ENCODE data around the gene LINGO4. TPM values are rescaled to one million over a fixed set of nuclear protein-coding genes. Genes with fewer than 3 reads are reported as not detected.
"Not testable (repeated sequence)": the region's sequence is repeated elsewhere in the genome, so short reads cannot be mapped to it uniquely, and the experiment has no call there.

LINGO4 gene
- total RNA-seq, 6 donors from 2014 or later = 0.22 to 0.89 (median 0.61) TPM; not detected in 1

DNA sequence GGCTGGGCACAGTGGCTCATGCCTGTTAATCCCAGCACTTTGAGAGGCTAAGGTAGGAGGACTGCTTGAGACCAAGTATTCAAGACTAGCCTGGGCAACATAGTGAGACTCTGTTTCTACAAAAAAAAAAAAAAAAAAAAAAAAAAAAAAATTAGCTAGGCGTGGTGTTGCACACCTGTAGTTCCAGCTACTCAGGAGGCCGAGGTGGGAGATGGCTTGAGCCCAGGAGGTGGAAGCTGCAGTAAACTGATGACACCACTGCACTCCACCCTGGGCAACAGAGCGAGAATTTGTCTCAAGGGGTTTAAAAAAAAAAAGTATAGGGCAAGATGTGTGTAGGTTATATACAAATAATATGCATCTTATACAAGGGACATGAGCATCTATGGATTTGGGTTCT, 17.5 kb downstream of the LINGO4 start:
- DNase-seq = no peak
- peaks cover 7 to 19% (median 13%) of the 10 kb centered on the region in 4 donors for H3K4me1 ChIP-seq
- no peaks in the 10 kb centered on the region for H3K27me3 ChIP-seq
- no peak overlapping the region for H3K27ac ChIP-seq
- TF ChIP-seq, protein P1, sequence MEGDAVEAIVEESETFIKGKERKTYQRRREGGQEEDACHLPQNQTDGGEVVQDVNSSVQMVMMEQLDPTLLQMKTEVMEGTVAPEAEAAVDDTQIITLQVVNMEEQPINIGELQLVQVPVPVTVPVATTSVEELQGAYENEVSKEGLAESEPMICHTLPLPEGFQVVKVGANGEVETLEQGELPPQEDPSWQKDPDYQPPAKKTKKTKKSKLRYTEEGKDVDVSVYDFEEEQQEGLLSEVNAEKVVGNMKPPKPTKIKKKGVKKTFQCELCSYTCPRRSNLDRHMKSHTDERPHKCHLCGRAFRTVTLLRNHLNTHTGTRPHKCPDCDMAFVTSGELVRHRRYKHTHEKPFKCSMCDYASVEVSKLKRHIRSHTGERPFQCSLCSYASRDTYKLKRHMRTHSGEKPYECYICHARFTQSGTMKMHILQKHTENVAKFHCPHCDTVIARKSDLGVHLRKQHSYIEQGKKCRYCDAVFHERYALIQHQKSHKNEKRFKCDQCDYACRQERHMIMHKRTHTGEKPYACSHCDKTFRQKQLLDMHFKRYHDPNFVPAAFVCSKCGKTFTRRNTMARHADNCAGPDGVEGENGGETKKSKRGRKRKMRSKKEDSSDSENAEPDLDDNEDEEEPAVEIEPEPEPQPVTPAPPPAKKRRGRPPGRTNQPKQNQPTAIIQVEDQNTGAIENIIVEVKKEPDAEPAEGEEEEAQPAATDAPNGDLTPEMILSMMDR (IDR thresholded peaks at IDR 0.05) = no peak
- TF ChIP-seq POLR2A (IDR thresholded peaks at IDR 0.05) (no peak), POLR2AphosphoS5 (IDR thresholded peaks at IDR 0.05) (no peak), EP300 (IDR thresholded peaks at IDR 0.05) (no peak)
- ATAC-seq (ENCODE audit: low FRiP score in 2 of 2) = no peak
- H3K36me3 ChIP-seq = no peaks in the 10 kb centered on the region
- no peak overlapping the region for H3K4me3 ChIP-seq
- no peaks in the 10 kb centered on the region for H3K9me3 ChIP-seq
- WGBS, 2 donors = 94 to 98% methylated on average over 3 of the region's 3 CpGs

DNA sequence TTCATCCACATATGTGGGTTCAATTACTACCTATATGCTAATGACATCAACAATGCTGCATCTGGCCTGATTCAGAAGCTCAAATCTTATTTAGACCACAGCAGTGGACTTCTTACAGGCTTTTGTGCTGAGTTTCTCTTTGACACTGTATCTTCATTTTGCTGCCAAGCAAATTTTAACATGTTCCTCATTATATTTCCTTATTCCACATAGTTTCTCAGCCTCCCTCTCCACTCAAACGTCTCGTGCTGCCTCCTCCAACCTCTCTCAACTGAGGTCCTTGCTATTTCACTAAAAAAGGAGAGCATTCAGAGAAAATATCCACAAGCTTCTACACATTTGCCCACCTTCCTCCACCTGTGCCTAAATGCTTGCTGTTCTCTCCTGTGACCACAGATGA, 21.4 kb downstream of the LINGO4 start:
- TF ChIP-seq, protein P1 (IDR thresholded peaks at IDR 0.05) = no peak
- TF ChIP-seq POLR2A (IDR thresholded peaks at IDR 0.05) = no peak
- TF ChIP-seq POLR2AphosphoS5 (IDR thresholded peaks at IDR 0.05) = no peak
- TF ChIP-seq EP300 (IDR thresholded peaks at IDR 0.05) = no peak
- ATAC-seq (ENCODE audit: low FRiP score in 2 of 2) = no peak
- H3K36me3 ChIP-seq = peaks cover 2 to 20% (median 7%) of the 10 kb centered on the region in 4 donors
- H3K27me3 ChIP-seq = no peaks in the 10 kb centered on the region
- 58 to 65% methylated on average over 2 of the region's 2 CpGs for WGBS, 2 donors
- no peaks in the 10 kb centered on the region for H3K9me3 ChIP-seq
- DNase-seq = no peak
- H3K27ac ChIP-seq = no peak overlapping the region
- H3K4me1 ChIP-seq = no peaks in the 10 kb centered on the region
- H3K4me3 ChIP-seq = no peak overlapping the region

DNA sequence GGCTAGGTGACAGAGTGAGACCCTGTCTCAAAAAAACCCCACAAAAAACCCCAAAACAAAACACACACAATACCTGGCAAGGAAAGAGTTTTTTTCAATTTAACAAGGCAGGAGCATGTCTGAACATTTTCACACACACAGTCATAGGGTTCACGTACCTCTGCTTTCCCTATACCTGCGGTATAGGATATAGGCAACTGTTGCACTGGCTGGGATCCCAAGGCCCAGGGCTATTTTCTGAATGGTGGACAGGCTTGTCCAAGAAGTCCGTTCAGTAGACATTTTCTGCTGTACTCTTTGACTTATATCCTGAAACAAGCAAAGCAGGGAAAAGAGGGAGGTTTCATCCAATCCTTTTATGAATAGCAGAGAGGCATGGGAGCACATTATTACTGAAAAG, 22.5 kb downstream of the LINGO4 start:
- H3K4me1 ChIP-seq = no peaks in the 10 kb centered on the region
- no peak for ATAC-seq (ENCODE audit: low FRiP score in 2 of 2)
- H3K27ac ChIP-seq = no peak overlapping the region
- no peak for TF ChIP-seq POLR2A (IDR thresholded peaks at IDR 0.05)
- TF ChIP-seq, protein P1 (IDR thresholded peaks at IDR 0.05) = no peak
- no peak for TF ChIP-seq POLR2AphosphoS5 (IDR thresholded peaks at IDR 0.05)
- no peak for TF ChIP-seq EP300 (IDR thresholded peaks at IDR 0.05)
- 92 to 93% methylated on average over 3 of the region's 3 CpGs for WGBS, 2 donors
- no peaks in the 10 kb centered on the region for H3K27me3 ChIP-seq
- H3K4me3 ChIP-seq = no peak overlapping the region
- peaks cover 5 to 30% (median 11%) of the 10 kb centered on the region in 4 donors for H3K36me3 ChIP-seq
- DNase-seq = no peak
- no peaks in the 10 kb centered on the region for H3K9me3 ChIP-seq

DNA sequence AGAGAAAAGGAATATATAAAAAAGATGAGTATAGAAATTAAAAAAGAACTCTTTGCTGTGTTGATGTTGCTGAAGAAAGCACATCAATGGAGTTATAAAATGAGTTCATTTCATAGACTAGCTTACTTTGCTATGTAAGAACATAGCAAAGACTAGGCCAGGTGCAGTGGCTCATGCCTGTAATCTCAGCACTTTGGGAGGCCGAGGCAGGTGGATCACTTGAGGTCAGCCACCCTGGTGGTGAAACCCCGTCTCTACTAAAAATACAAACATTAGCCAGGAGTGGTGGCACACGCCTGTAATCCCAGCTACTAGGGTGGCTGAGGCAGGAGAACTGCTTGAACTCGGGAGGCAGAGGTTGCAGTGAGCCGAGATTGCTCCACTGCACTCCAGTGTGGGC, 23.2 kb downstream of the LINGO4 start:
- not testable (repeated sequence) for ATAC-seq (ENCODE audit: low FRiP score in 2 of 2); H3K27me3 ChIP-seq; H3K27ac ChIP-seq; H3K4me1 ChIP-seq; H3K9me3 ChIP-seq; H3K4me3 ChIP-seq; DNase-seq
- H3K36me3 ChIP-seq = peaks cover 5 to 35% (median 11%) of the 10 kb centered on the region in 4 donors
- 90 to 92% methylated on average over 5 of the region's 5 CpGs for WGBS, 2 donors

DNA sequence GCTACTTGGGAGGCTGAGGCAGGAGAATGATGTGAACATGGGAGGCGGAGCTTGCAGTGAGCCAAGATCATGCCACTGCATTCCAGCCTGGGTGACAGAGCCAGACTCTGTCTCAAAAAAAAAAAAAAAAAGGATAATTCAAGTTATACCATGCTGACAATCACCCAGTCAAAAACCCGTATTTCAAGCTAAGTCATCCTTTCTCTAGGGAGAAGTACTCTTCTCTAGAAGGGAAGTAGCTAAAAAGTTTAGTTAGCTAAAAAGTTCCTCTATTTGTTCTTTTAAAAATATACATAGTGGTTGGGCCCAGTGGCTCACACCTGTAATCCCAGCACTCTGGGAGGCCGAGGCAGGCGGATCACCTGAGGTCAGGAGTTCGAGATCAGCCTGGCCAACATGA, 24.5 kb downstream of the LINGO4 start:
- DNase-seq; H3K27me3 ChIP-seq; H3K4me3 ChIP-seq; H3K4me1 ChIP-seq; ATAC-seq (ENCODE audit: low FRiP score in 2 of 2); H3K9me3 ChIP-seq; H3K27ac ChIP-seq: not testable (repeated sequence)
- H3K36me3 ChIP-seq = peaks cover 5 to 48% (median 15%) of the 10 kb centered on the region in 4 donors
- 86 to 91% methylated on average over 5 of the region's 5 CpGs for WGBS, 2 donors

DNA sequence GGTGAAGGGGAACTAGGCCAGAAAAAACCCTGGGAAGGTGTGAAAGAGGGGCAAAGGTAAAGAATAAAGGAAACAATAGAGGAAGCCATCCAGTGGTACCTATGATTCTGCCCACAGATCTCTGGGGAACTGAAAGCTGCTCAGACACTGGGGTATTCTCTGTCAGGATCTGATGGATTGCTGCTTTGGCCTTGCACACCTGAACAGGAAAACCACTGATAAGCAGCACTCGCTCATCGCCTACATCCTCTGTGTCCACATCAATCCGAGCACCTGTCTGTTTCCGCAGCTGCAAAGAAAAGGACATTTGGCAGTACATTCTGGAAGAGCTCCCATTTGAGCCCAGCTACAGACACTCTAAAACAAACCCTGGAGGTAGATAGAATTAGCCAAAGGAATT, 25.4 kb downstream of the LINGO4 start:
- DNase-seq = no peak
- no peaks in the 10 kb centered on the region for H3K9me3 ChIP-seq
- TF ChIP-seq, protein P1 (IDR thresholded peaks at IDR 0.05) = no peak
- TF ChIP-seq POLR2AphosphoS5 (IDR thresholded peaks at IDR 0.05) (no peak), EP300 (IDR thresholded peaks at IDR 0.05) (no peak), POLR2A (IDR thresholded peaks at IDR 0.05) (no peak)
- no peak overlapping the region for H3K4me3 ChIP-seq
- no peak for ATAC-seq (ENCODE audit: low FRiP score in 2 of 2)
- no peaks in the 10 kb centered on the region for H3K27me3 ChIP-seq
- H3K4me1 ChIP-seq = no peaks in the 10 kb centered on the region
- peaks cover 10 to 57% (median 23%) of the 10 kb centered on the region in 4 donors for H3K36me3 ChIP-seq
- no peak overlapping the region for H3K27ac ChIP-seq
- WGBS, 2 donors = 79 to 88% methylated on average over 4 of the region's 4 CpGs
